Measurements from ENCODE around the gene DYNLT2B. TPM values are rescaled to one million over a fixed set of nuclear protein-coding genes. Genes with fewer than 3 reads are reported as not detected.

Gene DYNLT2B
- total RNA-seq, 2 experiments from 2014 or later, result 12.0 to 21.1 TPM

DNA sequence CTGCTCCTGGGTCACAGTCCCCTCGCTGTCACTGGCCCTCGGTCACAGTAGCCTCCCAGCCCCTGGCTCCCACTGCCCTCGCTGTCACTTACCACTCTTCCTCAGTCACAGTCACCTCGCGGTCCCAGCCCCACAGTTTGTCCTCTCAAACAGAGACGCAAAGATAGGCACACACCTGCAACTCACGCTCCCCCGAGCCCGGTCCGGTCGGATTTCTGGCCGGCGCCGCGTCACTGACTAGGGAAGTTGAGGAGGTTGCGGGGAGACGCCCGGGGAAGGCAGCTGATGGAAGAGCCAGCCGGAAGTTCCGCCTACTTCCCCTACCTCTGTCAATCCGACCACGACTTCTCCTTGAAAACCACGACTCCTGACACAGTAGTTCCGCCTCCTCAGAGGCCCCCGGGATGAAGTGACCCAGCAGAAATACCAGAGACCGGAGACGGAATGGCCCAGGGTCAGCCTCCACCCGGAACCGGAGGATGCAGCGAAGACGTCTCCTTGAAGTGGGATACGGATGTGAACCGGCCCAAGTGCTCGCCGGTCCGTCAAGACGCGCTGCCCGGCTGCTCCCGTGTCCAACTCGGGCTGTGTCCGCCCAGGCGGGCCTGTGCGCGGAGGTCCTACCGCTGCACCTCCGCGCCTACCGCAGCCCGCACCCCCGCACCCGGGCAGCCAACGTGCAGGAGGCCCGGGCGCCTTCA, 30.4 kb downstream of the DYNLT2B start, which contains the start of gene PCYT1A:
PCYT1A (minus strand) TSS at position 287 of the 701 bp plus-strand sequence. CDS start 17,195 bp downstream, outside the sequence.
- Mint-ChIP-seq H3K27me3 (ENCODE audit: low read depth) (no peaks in the 10 kb centered on the region), H3K4me1 (ENCODE audit: low read depth) (peaks cover 38% of the 10 kb centered on the region), H3K9me3 (ENCODE audit: insufficient read depth) (no peaks in the 10 kb centered on the region), H3K4me3 (peak within 1 kb of the TSS; percentile 93), H3K36me3 (ENCODE audit: low read depth) (peaks cover 24% of the 10 kb centered on the region), H3K27ac (peak within 1 kb of the TSS; percentile 98)
- DNase-seq, result peak; percentile 81
- ChIA-PET POLR2A (interaction anchor here (0.6 to 2.1 kb wide), 2 partner anchors 20 to 30 kb away, joined by 4 to 6 read pairs; partner anchors contain the start of gene DYNLT2B), CTCF (interaction anchor here (0.7 to 1.0 kb wide), 3 partner anchors 8 to 52 kb away, joined by 3 read pairs; no protein-coding TSS in a partner anchor)
- ATAC-seq, result peak; percentile 86

DNA sequence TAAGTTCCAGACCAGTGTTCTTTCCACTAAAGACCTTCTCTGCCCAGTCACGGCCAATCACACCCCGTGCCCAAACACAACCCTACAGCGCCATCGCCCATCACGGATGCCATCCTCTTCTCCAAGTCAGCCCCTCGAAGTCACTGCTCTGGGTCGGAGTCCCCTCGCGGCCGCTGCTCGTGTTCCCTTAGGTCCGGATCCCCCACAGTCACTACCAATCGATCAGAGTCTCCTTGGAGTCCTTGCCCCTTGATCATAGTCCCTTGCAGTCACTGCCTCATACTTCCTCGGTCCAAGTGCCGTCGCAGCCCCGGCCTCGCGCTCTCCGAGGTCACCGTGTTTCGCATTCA, 31.0 kb downstream of the DYNLT2B start:
- Mint-ChIP-seq H3K27ac (peak overlapping the region; percentile 98), H3K36me3 (ENCODE audit: low read depth) (peaks cover 26% of the 10 kb centered on the region), H3K27me3 (ENCODE audit: low read depth) (no peaks in the 10 kb centered on the region), H3K4me1 (ENCODE audit: low read depth) (peaks cover 40% of the 10 kb centered on the region), H3K9me3 (ENCODE audit: insufficient read depth) (no peaks in the 10 kb centered on the region), H3K4me3 (peak overlapping the region; percentile 93)
- POLR2A ChIA-PET, result no interaction called here
- ATAC-seq, result peak; percentile 50
- DNase-seq, result peak; percentile 51
- CTCF ChIA-PET, result interaction anchor here (1.0 kb wide), 1 partner anchor 52 kb away, joined by 3 read pairs; no protein-coding TSS in a partner anchor

DNA sequence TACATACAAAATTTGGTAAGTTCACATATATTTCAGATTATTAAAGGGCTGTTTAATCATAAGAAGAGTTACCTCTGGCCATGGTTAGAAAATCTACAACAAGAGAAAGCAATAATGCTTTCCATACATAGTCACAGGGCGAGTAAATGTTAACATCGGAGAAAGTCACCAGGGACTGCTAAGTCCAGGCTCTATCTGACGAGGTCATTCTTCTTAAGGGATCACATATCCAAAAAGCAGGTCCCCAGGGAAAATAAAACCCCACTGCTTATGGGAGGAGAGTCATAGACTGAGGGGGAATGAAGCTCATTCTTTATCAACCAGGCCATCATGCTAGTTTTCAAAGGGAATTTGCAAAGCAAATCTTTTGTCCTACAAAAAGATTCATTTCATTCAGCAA, 33.6 kb downstream of the DYNLT2B start:
- H3K4me3 Mint-ChIP-seq, result no peak overlapping the region
- H3K36me3 Mint-ChIP-seq (ENCODE audit: low read depth), result peaks cover 32% of the 10 kb centered on the region
- no peaks in the 10 kb centered on the region for H3K27me3 Mint-ChIP-seq (ENCODE audit: low read depth)
- ChIA-PET CTCF (no interaction called here), POLR2A (no interaction called here)
- DNase-seq (no peak), ATAC-seq (no peak)
- no peak overlapping the region for H3K27ac Mint-ChIP-seq
- H3K9me3 Mint-ChIP-seq (ENCODE audit: insufficient read depth), result no peaks in the 10 kb centered on the region
- peaks cover 61% of the 10 kb centered on the region for H3K4me1 Mint-ChIP-seq (ENCODE audit: low read depth)

DNA sequence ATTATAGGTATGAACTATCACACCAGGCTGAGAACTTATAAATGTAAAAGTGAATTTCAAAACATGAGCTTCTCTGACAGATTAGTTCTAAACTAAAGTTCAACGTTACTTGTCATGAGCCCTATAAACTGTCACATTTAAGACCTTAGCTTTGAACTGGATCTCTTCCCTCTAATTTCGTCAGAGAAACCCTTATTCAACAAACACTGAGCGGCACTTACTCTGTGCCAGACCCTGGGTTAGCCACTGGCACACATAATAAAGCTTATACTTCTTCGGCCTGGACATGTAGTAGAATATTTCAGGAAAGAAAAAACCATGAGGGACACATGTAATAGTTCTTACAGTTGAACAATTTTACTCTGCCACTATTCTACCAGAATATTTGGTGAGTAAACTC, 36.1 kb downstream of the DYNLT2B start:
- no peaks in the 10 kb centered on the region for H3K9me3 Mint-ChIP-seq (ENCODE audit: insufficient read depth)
- H3K27ac Mint-ChIP-seq, result peak overlapping the region; percentile 2
- no peaks in the 10 kb centered on the region for H3K27me3 Mint-ChIP-seq (ENCODE audit: low read depth)
- peaks cover 37% of the 10 kb centered on the region for H3K36me3 Mint-ChIP-seq (ENCODE audit: low read depth)
- CTCF ChIA-PET, result interaction anchor here (0.8 to 2.5 kb wide), 5 partner anchors 20 to 102 kb away, joined by 3 to 10 read pairs (median 3); no protein-coding TSS in a partner anchor
- ATAC-seq (no peak), DNase-seq (no peak)
- H3K4me1 Mint-ChIP-seq (ENCODE audit: low read depth), result peaks cover 71% of the 10 kb centered on the region
- H3K4me3 Mint-ChIP-seq, result no peak overlapping the region
- POLR2A ChIA-PET, result interaction anchor here (1.2 to 2.1 kb wide), 4 partner anchors 9 to 286 kb away, joined by 3 to 6 read pairs (median 5); partner anchors contain the start of genes DYNLT2B, FBXO45, UBXN7 and WDR53

DNA sequence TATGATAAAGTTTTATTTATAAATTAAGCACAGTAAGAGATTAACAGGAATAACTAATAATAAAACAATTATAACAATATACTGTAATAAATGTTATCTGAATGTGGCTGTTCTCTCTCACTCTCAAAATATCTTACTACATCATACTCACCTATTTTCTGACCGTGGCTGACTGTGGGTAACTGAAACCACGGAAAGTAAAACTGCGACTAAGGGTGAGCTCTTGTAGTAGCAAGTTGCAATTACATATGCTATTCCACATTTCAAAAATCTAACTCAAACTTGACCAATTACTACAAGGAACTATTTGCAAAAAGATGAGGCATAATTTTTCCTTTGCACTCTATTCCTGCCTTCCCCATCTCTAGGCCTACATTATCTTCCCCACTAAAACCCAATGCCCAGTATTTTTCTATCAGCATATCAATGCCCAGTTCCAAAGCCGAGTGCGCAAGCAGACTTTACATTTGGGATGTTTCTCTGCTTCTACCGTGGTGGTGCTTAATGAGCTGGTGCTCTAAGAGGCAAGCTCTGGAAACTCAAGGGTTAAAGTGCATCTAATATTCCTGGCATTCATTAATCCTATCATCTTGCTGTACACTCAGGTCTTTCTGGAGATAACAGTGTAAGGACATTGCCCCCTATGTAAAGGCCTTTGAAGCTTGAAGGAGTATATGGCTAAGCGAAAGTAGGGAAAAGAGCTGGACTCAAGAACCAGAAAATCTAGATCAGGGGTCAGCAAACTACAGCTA, 37.2 kb downstream of the DYNLT2B start:
- H3K27ac Mint-ChIP-seq, result peak overlapping the region; percentile 16
- CTCF ChIA-PET, result interaction anchor here (0.7 to 2.5 kb wide), 7 partner anchors 9 to 248 kb away, joined by 3 to 10 read pairs (median 4); no protein-coding TSS in a partner anchor
- peak overlapping the region; percentile 1 for H3K4me3 Mint-ChIP-seq
- H3K9me3 Mint-ChIP-seq (ENCODE audit: insufficient read depth), result no peaks in the 10 kb centered on the region
- no peaks in the 10 kb centered on the region for H3K27me3 Mint-ChIP-seq (ENCODE audit: low read depth)
- peak; percentile 70 for DNase-seq
- H3K36me3 Mint-ChIP-seq (ENCODE audit: low read depth), result peaks cover 32% of the 10 kb centered on the region
- peak; percentile 66 for ATAC-seq
- POLR2A ChIA-PET, result interaction anchor here (1.3 to 2.1 kb wide), 3 partner anchors 8 to 152 kb away, joined by 5 to 6 read pairs (median 5); partner anchors contain the start of genes DYNLT2B and UBXN7
- peaks cover 64% of the 10 kb centered on the region for H3K4me1 Mint-ChIP-seq (ENCODE audit: low read depth)

DNA sequence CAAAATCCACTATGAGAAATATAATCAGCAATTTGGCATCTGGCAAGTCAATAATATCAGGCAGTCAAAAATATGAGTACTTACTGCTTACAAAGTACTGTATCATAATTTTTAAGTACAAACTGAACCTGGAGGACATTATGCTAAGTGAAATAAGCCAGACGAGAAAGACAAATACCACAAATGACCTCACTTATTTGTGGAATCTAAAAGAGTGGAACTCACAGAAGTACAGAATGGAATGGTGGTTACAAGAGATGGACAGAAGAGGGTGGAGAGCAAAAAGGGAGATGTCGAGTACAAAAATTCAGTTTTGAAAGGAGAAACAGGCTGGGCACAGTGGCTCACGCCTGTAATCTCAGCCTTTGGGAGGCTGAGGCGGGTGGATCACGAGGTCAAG, 42.9 kb downstream of the DYNLT2B start:
- CTCF ChIA-PET, result interaction anchor here (1.4 kb wide), 1 partner anchor 247 kb away, joined by 6 read pairs; no protein-coding TSS in a partner anchor
- Mint-ChIP-seq H3K9me3 (ENCODE audit: insufficient read depth) (no peaks in the 10 kb centered on the region), H3K4me1 (ENCODE audit: low read depth) (peaks cover 69% of the 10 kb centered on the region), H3K36me3 (ENCODE audit: low read depth) (peaks cover 42% of the 10 kb centered on the region), H3K27me3 (ENCODE audit: low read depth) (no peaks in the 10 kb centered on the region), H3K4me3 (peak overlapping the region; percentile 67), H3K27ac (peak overlapping the region; percentile 91)
- POLR2A ChIA-PET, result interaction anchor here (0.8 to 2.9 kb wide), 4 partner anchors 10 to 96 kb away, joined by 3 to 17 read pairs (median 4); partner anchors contain the start of gene DYNLT2B
- ATAC-seq (no peak), DNase-seq (no peak)

DNA sequence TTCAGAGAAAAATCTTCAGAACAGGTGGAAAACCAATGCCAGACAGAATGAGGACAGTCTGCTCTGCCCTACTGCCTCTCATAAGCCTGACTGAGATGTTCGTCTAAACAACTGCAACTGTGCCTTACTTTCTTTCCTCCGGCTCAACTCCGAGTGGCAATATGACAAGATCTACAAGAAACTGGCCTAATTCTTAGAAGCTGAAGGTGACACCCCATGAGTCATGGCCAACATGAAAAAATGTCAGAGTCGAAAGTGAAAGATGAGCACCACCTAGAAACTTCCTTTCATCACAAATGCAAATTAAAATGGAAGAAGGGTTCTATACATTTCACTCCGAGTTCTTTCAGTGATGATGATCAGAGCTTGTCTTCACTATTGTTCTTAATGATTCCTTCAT, 43.5 kb downstream of the DYNLT2B start:
- ATAC-seq, result peak; percentile 93
- Mint-ChIP-seq H3K4me3 (peak overlapping the region; percentile 67), H3K27me3 (ENCODE audit: low read depth) (no peaks in the 10 kb centered on the region), H3K36me3 (ENCODE audit: low read depth) (peaks cover 43% of the 10 kb centered on the region), H3K9me3 (ENCODE audit: insufficient read depth) (no peaks in the 10 kb centered on the region), H3K4me1 (ENCODE audit: low read depth) (peaks cover 68% of the 10 kb centered on the region), H3K27ac (peak overlapping the region; percentile 91)
- peak; percentile 84 for DNase-seq
- CTCF ChIA-PET, result no interaction called here
- POLR2A ChIA-PET, result interaction anchor here (0.6 to 2.9 kb wide), 5 partner anchors 9 to 228 kb away, joined by 3 to 17 read pairs (median 4); partner anchors contain the start of gene DYNLT2B

DNA sequence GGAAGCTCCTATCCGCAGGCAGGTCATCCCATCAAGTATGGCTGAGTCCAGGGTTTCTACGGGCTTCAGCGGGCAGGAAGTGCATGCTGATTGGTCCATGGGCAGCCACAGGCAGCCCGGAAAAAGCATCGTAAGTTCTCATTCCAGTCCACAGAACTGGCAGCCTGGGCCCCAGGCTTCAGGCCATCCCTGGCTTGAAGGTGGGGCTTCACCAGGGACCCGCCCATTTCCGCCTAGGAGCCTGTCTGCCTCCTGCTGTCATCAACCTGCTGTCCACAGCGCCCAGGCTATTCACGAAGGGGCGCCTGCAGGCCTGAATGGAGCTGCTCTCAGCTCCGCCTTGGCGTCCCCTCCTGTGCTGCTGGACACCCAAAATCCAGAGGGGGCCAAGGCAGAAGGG, 44.4 kb downstream of the DYNLT2B start:
- DNase-seq, result no peak
- no peaks in the 10 kb centered on the region for H3K9me3 Mint-ChIP-seq (ENCODE audit: insufficient read depth)
- ChIA-PET POLR2A (interaction anchor here (1.3 to 1.4 kb wide), 3 partner anchors 45 to 230 kb away, joined by 3 to 8 read pairs (median 5); partner anchors contain the start of genes DYNLT2B and RNF168), CTCF (interaction anchor here (1.5 kb wide), 1 partner anchor 16 kb away, joined by 3 read pairs; no protein-coding TSS in a partner anchor)
- H3K36me3 Mint-ChIP-seq (ENCODE audit: low read depth), result peaks cover 48% of the 10 kb centered on the region
- H3K27ac Mint-ChIP-seq, result peak overlapping the region; percentile 91
- peaks cover 61% of the 10 kb centered on the region for H3K4me1 Mint-ChIP-seq (ENCODE audit: low read depth)
- peak overlapping the region; percentile 67 for H3K4me3 Mint-ChIP-seq
- peak; percentile 1 for ATAC-seq
- H3K27me3 Mint-ChIP-seq (ENCODE audit: low read depth), result no peaks in the 10 kb centered on the region

DNA sequence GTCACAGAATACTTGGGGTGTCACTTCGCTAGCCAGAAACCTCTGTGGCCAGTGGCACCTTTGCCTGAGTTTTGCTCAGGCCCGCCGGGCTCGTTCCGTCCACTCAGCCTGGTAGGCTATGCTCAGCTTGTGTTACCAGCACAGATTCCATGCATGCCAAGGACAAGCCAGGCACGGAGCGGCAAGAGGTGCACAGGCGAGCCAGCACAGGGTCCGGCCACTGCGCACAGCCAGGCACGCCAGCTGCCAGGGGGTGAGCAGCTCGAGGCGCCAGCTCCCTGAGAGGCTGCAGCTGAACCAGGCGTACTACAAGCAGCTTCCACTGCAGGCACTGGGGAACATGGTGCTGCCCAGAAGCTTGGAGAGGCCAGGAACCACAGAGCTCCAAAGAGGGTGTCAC, 45.2 kb downstream of the DYNLT2B start:
- Mint-ChIP-seq H3K27ac (peak overlapping the region; percentile 91), H3K4me1 (ENCODE audit: low read depth) (peaks cover 55% of the 10 kb centered on the region), H3K36me3 (ENCODE audit: low read depth) (peaks cover 45% of the 10 kb centered on the region), H3K9me3 (ENCODE audit: insufficient read depth) (no peaks in the 10 kb centered on the region), H3K27me3 (ENCODE audit: low read depth) (no peaks in the 10 kb centered on the region), H3K4me3 (no peak overlapping the region)
- ChIA-PET CTCF (interaction anchor here (1.3 to 1.5 kb wide), 2 partner anchors 15 to 20 kb away, joined by 3 read pairs; no protein-coding TSS in a partner anchor), POLR2A (interaction anchor here (0.7 to 1.4 kb wide), 4 partner anchors 9 to 231 kb away, joined by 4 to 8 read pairs (median 5); partner anchors contain the start of genes DYNLT2B and RNF168)
- no peak for DNase-seq
- ATAC-seq, result no peak

DNA sequence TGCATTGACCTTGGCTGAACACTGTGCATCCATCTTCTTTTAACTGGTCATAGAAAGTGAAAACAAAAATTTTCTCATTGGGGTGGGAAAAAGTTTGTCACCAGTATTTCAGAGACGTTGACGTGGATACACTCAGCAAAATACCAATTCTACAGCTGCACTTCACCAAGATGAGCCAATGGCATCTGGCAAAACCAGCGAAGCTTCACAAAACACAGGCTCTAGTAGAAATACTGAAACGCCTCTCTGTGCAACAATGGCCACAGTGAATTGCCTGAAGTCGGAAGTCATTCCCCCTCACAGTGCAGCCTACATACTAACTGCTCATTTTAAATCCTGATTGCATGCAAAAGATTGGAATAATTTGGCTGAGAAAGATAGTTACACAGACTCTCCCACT, 47.5 kb downstream of the DYNLT2B start:
- Mint-ChIP-seq H3K27me3 (ENCODE audit: low read depth) (no peaks in the 10 kb centered on the region), H3K4me1 (ENCODE audit: low read depth) (peaks cover 46% of the 10 kb centered on the region), H3K36me3 (ENCODE audit: low read depth) (peaks cover 44% of the 10 kb centered on the region), H3K9me3 (ENCODE audit: insufficient read depth) (no peaks in the 10 kb centered on the region), H3K27ac (peak overlapping the region; percentile 22), H3K4me3 (no peak overlapping the region)
- no peak for ATAC-seq
- no peak for DNase-seq
- ChIA-PET CTCF (no interaction called here), POLR2A (no interaction called here)
